22Rv1 (cell line): ENCODE data around the gene HOXD13.

ENCODE experiments used
- CTCF ChIP-seq: fragments of 450-650 bp; IDR thresholded peaks from 2 replicates; pipeline ENCODE4 v1.5.1; 2017; ENCODE audit warnings: mild to moderate bottlenecking
- ZFX ChIP-seq: fragments of 450-650 bp; IDR thresholded peaks from 2 replicates; pipeline ENCODE4 v1.6.1; 2017; ENCODE audit warnings: antibody characterized with exemption, borderline replicate concordance

GRCh38 chr2:176105730-176106580, 13.4 kb downstream of the HOXD13 start:
- no peak for TF ChIP-seq CTCF
- no peak for TF ChIP-seq ZFX
